Esophagus muscularis mucosa (tissue), 4 donors: ENCODE measurements around the gene BORCS8. TPM values are rescaled to one million over a fixed set of nuclear protein-coding genes. Genes with fewer than 3 reads are reported as not detected.

Experiments
- DNase-seq: peaks from one replicate; pipeline ENCODE4 v3.0.0-alpha.2; 2017; ENCODE audit errors: extremely low spot score
- H3K27ac ChIP-seq, 4 donors: fragments of 200-600 bp; sonication (generic); replicated peaks in 1 of 4; 1 replicate in 3 of 4; 2 replicates in 1 of 4; pipeline ENCODE4 v1.5.1; 2016 to 2019; ENCODE audit warnings: mild to moderate bottlenecking in 1 of 4
- H3K27me3 ChIP-seq, 4 donors: fragments of 200-600 bp; sonication (generic); one replicate each; pipeline versions ENCODE4 v1.5.1 to v1.6.0; 2016 to 2019
- H3K36me3 ChIP-seq, 4 donors: fragments of 200-600 bp; sonication (generic); one replicate each; pipeline ENCODE4 v1.5.1; 2016 to 2019
- H3K4me1 ChIP-seq, 4 donors: fragments of 200-600 bp; sonication (generic); one replicate each; pipeline ENCODE4 v1.5.1; 2016 to 2019
- H3K4me3 ChIP-seq, 4 donors: fragments of 200-600 bp; sonication (generic); 1 replicate in 2 of 4; 2 replicates in 2 of 4; pipeline ENCODE4 v1.5.1; 2016 to 2019; ENCODE audit warnings: mild to moderate bottlenecking in 4 of 4, moderate library complexity in 1 of 4
- H3K9me3 ChIP-seq, 4 donors: fragments of 200-600 bp; sonication (generic); 1 replicate in 3 of 4; 2 replicates in 1 of 4; pipeline ENCODE4 v1.5.1; 2016 to 2019
- EP300 ChIP-seq: sonication (generic); formaldehyde crosslinking; IDR thresholded peaks from one replicate; pipeline ENCODE4 v1.6.1; 2017; ENCODE audit warnings: antibody characterized with exemption
- POLR2A ChIP-seq: fragments of 450-650 bp; IDR thresholded peaks from one replicate; pipeline ENCODE4 v1.6.1; 2017; ENCODE audit warnings: antibody characterized with exemption, moderate library complexity, mild to moderate bottlenecking, low read depth
- POLR2AphosphoS5 ChIP-seq, 2 donors: sonication (generic); formaldehyde crosslinking; IDR thresholded peaks; one replicate each; pipeline ENCODE4 v1.6.1; 2017; ENCODE audit warnings: antibody characterized with exemption in 2 of 2
- WGBS: methylation state at CpG from one replicate; pipeline ENCODE4 v1.1.5; 2018; 5-methylcytosine and 5-hydroxymethylcytosine counted together
- intact Hi-C: fragments of 100-400 bp; cut with DNase I; formaldehyde crosslinking; loops from one replicate; pipeline ENCODE4 v1.15.1; 2023
- small RNA-seq, 3 donors: library from RNA; depleted of rRNA; stranded (forward); fragments of <200 nt; gene quantifications; one replicate each; pipeline ENCODE3, GENCODE V24; 2016
- total RNA-seq, 4 donors: library from RNA; depleted of rRNA; stranded (reverse); fragments of >200 nt; gene quantifications; one replicate each; pipeline versions ENCODE4 v1.1.0 to v1.2.1, GENCODE V29; 2016
- TF ChIP-seq, protein P1 (sequence below), 3 experiments: fragments of 200-600 bp in 2 of 3; fragments of 450-650 bp in 1 of 3; sonication (generic) in 2 of 3; IDR thresholded peaks; one replicate each; pipeline ENCODE4 v1.5.1; 2017 to 2019; ENCODE audit warnings: antibody characterized with exemption in 3 of 3, mild to moderate bottlenecking in 2 of 3, moderate library complexity in 1 of 3

BORCS8 gene
- total RNA-seq, 4 donors from 2014 or later, result 10.8 to 16.1 (median 12.5) TPM

DNA sequence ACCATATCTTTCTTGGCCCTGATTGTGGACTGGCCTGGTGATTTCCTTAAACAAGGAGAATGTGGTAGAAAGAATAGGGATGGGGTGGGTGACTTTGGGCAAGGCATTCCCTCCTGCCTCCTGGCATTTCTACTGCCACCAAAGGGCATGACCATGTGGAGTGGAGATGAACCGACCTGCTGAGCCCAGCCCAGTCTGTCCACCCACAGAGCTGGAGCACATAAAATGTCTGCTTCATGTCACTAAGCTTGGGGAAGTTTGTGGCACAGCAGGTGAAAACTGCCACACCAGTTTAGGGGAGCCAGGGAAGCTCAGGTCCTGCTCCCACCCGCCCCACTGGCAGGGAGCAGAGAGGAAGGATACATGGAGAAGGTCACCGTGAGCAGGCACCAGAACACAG lies 60.0 kb downstream of the BORCS8 start:
- Histone ChIP-seq H3K4me1 (peaks cover 0 to 17% (median 5%) of the 10 kb centered on the region in 4 donors), H3K27me3 (no peaks in the 10 kb centered on the region), H3K9me3 (peaks cover 0 to 19% (median 14%) of the 10 kb centered on the region in 4 donors), H3K4me3 (no peak overlapping the region), H3K27ac (no peak overlapping the region), H3K36me3 (peaks cover 0 to 22% (median 10%) of the 10 kb centered on the region in 4 donors)
- intact Hi-C loops, result no loop called here
- TF ChIP-seq EP300 (no peak), POLR2AphosphoS5 (IDR thresholded peaks at IDR 0.05) (no peak), POLR2A (no peak)
- TF ChIP-seq, protein P1, sequence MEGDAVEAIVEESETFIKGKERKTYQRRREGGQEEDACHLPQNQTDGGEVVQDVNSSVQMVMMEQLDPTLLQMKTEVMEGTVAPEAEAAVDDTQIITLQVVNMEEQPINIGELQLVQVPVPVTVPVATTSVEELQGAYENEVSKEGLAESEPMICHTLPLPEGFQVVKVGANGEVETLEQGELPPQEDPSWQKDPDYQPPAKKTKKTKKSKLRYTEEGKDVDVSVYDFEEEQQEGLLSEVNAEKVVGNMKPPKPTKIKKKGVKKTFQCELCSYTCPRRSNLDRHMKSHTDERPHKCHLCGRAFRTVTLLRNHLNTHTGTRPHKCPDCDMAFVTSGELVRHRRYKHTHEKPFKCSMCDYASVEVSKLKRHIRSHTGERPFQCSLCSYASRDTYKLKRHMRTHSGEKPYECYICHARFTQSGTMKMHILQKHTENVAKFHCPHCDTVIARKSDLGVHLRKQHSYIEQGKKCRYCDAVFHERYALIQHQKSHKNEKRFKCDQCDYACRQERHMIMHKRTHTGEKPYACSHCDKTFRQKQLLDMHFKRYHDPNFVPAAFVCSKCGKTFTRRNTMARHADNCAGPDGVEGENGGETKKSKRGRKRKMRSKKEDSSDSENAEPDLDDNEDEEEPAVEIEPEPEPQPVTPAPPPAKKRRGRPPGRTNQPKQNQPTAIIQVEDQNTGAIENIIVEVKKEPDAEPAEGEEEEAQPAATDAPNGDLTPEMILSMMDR (IDR thresholded peaks at IDR 0.05), result no peak
- no peak for DNase-seq
- WGBS, result 83% methylated on average over 3 of the region's 3 CpGs

Small RNA genes within 50 kb of the gene (small RNA-seq; reads per million reads assigned to genes)
- gene RNU6-1028P, result 0 reads per million in 3 donors

Other genes starting within 250 kb of the BORCS8 start
- gene SUGP2, start 158.6 kb downstream of the BORCS8 start, total RNA-seq, result 10 to 100 TPM; 23.1 to 45.7 (median 32.0) TPM
- 10 to 100 TPM; 16.2 to 25.8 (median 20.4) TPM for gene ARMC6, start 158.5 kb downstream of the BORCS8 start, total RNA-seq
- gene SLC25A42, start 128.2 kb downstream of the BORCS8 start, total RNA-seq, result 10 to 100 TPM; 11.2 to 16.8 (median 13.8) TPM
- 10 to 100 TPM; 12.0 to 26.8 (median 16.9) TPM for gene TMEM161A, start 53.7 kb downstream of the BORCS8 start, total RNA-seq
- not detected for gene MEF2B, start 21.9 kb downstream of the BORCS8 start, total RNA-seq
- 10 to 100 TPM; 34.8 to 49.2 (median 38.2) TPM for gene RFXANK, start 106 bp upstream of the BORCS8 start, total RNA-seq
- 10 to 100 TPM in 3 of 4 donors, 1 to 10 TPM in 1; 10.0 to 18.0 (median 16.5) TPM for gene NR2C2AP, start 11.3 kb upstream of the BORCS8 start, total RNA-seq
- gene NCAN, start 19.8 kb upstream of the BORCS8 start, total RNA-seq, result under 1 TPM in 1 of 4 donors, not detected in 3; 0.17 TPM
- under 1 TPM in 3 of 4 donors, not detected in 1; 0.40 to 0.50 (median 0.45) TPM for gene TM6SF2, start 81.1 kb upstream of the BORCS8 start, total RNA-seq
- 10 to 100 TPM; 26.0 to 43.8 (median 30.8) TPM for gene SUGP1, start 128.4 kb upstream of the BORCS8 start, total RNA-seq
- gene MAU2, start 128.7 kb upstream of the BORCS8 start, total RNA-seq, result 10 to 100 TPM; 27.4 to 47.8 (median 37.6) TPM
- gene GATAD2A, start 213.5 kb upstream of the BORCS8 start, total RNA-seq, result 10 to 100 TPM; 34.9 to 60.5 (median 42.5) TPM